ENCODE data around the gene MLLT3.

The MLLT3 gene

DNA sequence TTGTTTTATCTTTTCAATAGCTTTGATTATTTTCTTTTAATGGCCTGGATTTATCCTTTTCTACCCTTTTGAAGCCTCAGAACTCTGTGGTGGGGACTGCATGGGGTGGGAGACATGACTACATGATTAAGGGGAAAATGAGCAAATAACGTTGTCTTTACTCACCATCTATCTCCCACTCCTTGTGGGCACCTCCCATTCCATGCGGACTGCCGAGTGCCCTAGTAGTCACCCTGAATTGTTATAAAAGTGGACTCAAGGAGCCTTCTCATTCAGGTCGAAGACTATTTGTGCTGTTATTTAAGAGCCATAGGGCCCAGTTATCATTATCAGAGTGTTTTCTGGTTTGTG is 281.8 kb downstream of the MLLT3 start:
- peak; percentile 13 for DNase-seq (ENCODE audit: low read depth)

- no peak for DNase-seq (ENCODE audit: low read depth)
These were observed 286.5 kb downstream of the MLLT3 start for GRCh38 chr9:20335668-20336332.

GRCh38 chr9:20333991-20334390 is 288.3 kb downstream of the MLLT3 start:
- no peak for DNase-seq (ENCODE audit: low read depth)

GRCh38 chr9:20331095-20331685 is 291.1 kb downstream of the MLLT3 start:
- no peak for DNase-seq (ENCODE audit: low read depth)

- DNase-seq (ENCODE audit: low read depth), result no peak
These were observed 291.6 kb downstream of the MLLT3 start for GRCh38 chr9:20330688-20331087.

- DNase-seq (ENCODE audit: low read depth), result no peak
These were observed 295.8 kb downstream of the MLLT3 start for GRCh38 chr9:20326516-20326915.

GRCh38 chr9:20325008-20325407 is 297.3 kb downstream of the MLLT3 start:
- DNase-seq (ENCODE audit: low read depth), result no peak

GRCh38 chr9:20322212-20322611 is 300.1 kb downstream of the MLLT3 start:
- DNase-seq (ENCODE audit: low read depth), result no peak

- no peak for DNase-seq (ENCODE audit: low read depth)
These were observed 300.7 kb downstream of the MLLT3 start for GRCh38 chr9:20321423-20322082.

GRCh38 chr9:20320921-20321320 is 301.4 kb downstream of the MLLT3 start:
- no peak for DNase-seq (ENCODE audit: low read depth)

GRCh38 chr9:20319641-20320337 is 302.5 kb downstream of the MLLT3 start:
- peak; percentile 66 for DNase-seq (ENCODE audit: low read depth)

- DNase-seq (ENCODE audit: low read depth), result peak; percentile 21
These were observed 303.1 kb downstream of the MLLT3 start for GRCh38 chr9:20319241-20319640.

DNA sequence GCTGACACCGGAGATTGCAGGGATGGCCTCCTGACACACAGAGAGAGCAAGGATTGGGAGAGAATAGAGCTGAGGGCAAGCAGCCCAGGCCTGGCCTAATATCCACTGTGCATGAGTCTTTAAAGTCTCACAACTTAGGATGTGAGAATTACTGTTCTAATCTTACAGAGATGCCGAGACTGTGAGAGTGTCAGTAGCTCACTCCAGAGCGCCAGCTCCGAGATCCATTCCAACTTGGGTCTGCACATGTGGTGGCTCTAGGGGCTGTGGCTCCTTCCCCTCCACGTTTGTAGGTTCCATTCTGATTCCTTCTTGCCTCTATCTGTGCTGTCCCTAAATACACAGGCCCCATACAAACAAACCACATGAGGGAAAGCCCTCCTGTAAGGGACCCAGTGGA is 304.6 kb downstream of the MLLT3 start:
- DNase-seq (ENCODE audit: low read depth), result no peak

GRCh38 chr9:20316372-20316771 is 305.9 kb downstream of the MLLT3 start:
- DNase-seq (ENCODE audit: low read depth), result no peak

DNA sequence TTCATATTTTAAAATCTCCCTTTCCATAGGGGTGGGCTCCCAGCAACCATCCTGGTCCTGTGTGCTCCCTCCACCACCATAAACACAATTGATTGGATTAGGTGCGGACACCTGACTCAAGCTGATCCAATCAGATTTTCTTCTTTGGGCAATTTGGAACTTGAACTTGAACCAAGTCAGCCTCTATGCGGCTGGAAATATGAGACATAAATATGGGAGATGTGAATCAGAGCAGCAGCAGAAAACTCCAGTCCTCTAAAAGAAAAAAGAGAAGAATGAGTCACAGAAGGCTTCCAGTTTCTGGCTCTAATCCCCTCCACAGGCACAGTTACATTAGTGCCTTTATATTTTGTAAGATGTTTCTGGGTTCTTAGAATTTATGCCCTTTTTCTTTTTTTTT is 306.6 kb downstream of the MLLT3 start:
- DNase-seq (ENCODE audit: low read depth), result peak; percentile 82

GRCh38 chr9:20314981-20315380 is 307.3 kb downstream of the MLLT3 start:
- DNase-seq (ENCODE audit: low read depth), result no peak

GRCh38 chr9:20313415-20313814 is 308.9 kb downstream of the MLLT3 start:
- no peak for DNase-seq (ENCODE audit: low read depth)

DNA sequence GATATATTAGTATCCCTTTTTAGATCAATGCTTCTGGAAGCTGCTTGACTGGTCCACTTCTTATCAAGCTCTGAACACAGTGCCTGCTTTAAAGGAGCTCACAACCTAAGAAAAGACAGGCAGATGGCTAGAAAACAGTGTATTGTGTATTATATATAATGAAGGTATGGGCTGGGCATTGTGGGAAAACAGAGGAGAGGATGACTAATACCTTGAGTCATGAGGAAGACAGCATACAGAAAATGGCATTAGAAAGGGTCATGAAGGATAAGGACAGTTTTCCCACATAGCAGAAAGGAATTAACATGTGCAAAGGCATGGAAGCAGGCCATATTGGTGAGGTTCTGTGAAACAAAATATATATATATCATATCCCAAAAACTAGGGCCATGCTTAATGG is 309.6 kb downstream of the MLLT3 start:
- peak; percentile 68 for DNase-seq (ENCODE audit: low read depth)

GRCh38 chr9:20310024-20310423 is 312.3 kb downstream of the MLLT3 start:
- no peak for DNase-seq (ENCODE audit: low read depth)

GRCh38 chr9:20309124-20309523 is 313.2 kb downstream of the MLLT3 start:
- no peak for DNase-seq (ENCODE audit: low read depth)

DNA sequence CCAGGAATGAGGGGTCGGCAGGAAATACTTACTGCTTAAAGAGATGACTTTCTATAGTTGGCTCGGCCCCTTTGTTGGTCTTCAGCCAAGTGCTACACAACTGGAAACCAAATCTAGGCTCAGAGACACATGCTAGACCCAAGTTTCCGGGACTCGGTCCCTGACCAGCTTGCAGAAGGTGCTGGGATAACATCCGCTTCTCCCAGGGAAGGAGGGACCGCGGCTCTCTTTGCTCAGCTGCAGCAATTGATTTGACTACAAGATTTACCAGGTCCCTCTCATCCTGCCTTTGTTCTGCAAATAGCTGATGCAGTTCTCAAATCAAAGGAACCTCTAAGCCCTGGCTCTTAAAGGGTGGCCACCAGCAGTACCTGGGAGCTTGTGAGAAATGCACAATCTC is 314.7 kb downstream of the MLLT3 start:
- no peak for DNase-seq (ENCODE audit: low read depth)

GRCh38 chr9:20305452-20305851 is 316.8 kb downstream of the MLLT3 start:
- no peak for DNase-seq (ENCODE audit: low read depth)

- no peak for DNase-seq (ENCODE audit: low read depth)
These were observed 318.3 kb downstream of the MLLT3 start for GRCh38 chr9:20303996-20304395.
